HCT116 (cell line): ENCODE measurements around the gene MBLAC1. TPM values are rescaled to one million over a fixed set of nuclear protein-coding genes. Genes with fewer than 3 reads are reported as not detected.

Experiments used
- ATAC-seq: fragments of 200-7000 bp; cut with Tn5 transposase; 2 replicates; pipeline ENCODE4 v1.9.1; 2020; ENCODE audit warnings: mild to moderate bottlenecking, moderate library complexity
- BruUV-seq: library from RNA; stranded (reverse); fragments of 400-500 nt; replicated peaks from 2 replicates; lab custom pipeline; 2021; lab: Mats Ljungman, UMichigan
- CTCF ChIA-PET: fragments of 300-600 bp; sonication (Branson Sonifier 250); formaldehyde crosslinking; loops from one replicate; lab custom pipeline; 2021; ENCODE audit warnings: antibody characterized with exemption; lab: Charles Lee
- POLR2A ChIA-PET: fragments of 300-600, 350-600 bp; sonication (Branson Sonifier 250); formaldehyde crosslinking; loops from one replicate; lab custom pipeline; 2021; ENCODE audit warnings: antibody characterized with exemption; lab: Charles Lee
- RAD21 ChIA-PET, 2 experiments: fragments of 300-600 bp; sonication (Branson Sonifier 250); formaldehyde crosslinking; loops; one replicate each; lab custom pipeline; 2023; ENCODE audit warnings: low total read pairs in 2 of 2; ENCODE audit not compliant: uncharacterized antibody in 2 of 2, unreplicated experiment in 2 of 2, low non-redundant PET in 1 of 2; lab: Charles Lee
- DNase-seq: peaks from one replicate; pipeline ENCODE4 v3.0.0-alpha.2; 2010; ENCODE audit warnings: low read depth, low spot score
- H2AFZ ChIP-seq: fragments of 200-600 bp; shearing (Covaris generic), sonication (generic); 2 replicates; pipeline ENCODE4 v1.6.1; 2017; ENCODE audit warnings: low read depth, mixed run types, mixed read lengths, antibody characterized with exemption, low read length; ENCODE audit not compliant: poor library complexity, severe bottlenecking
- H3K27ac ChIP-seq: 2 replicates; pipeline ENCODE4 v1.5.1; 2012; ENCODE audit warnings: low read depth, low read length
- H3K27me3 ChIP-seq: fragments of 200-600 bp; sonication (generic); 2 replicates; pipeline ENCODE4 v1.6.1; 2016; ENCODE audit warnings: mixed run types, low read length, mixed read lengths; ENCODE audit not compliant: insufficient read depth
- H3K36me3 ChIP-seq, 2 experiments: fragments of 200-500 bp in 1 of 2; fragments of 200-600 bp in 1 of 2; sonication (Bioruptor generic) in 1 of 2; sonication (generic) in 1 of 2; 2 replicates each; pipeline versions ENCODE4 v1.5.1 to v1.6.1; 2014 to 2016; ENCODE audit warnings: low read length in 2 of 2, inconsistent platforms in 1 of 2, mixed read lengths in 1 of 2, mixed run types in 1 of 2; ENCODE audit not compliant: insufficient read depth in 2 of 2, control insufficient read depth in 1 of 2
- H3K4me1 ChIP-seq, 2 experiments: fragments of 200-600 bp in 1 of 2; sonication (generic) in 1 of 2; 2 replicates each; pipeline versions ENCODE4 v1.5.1 to v1.6.1; 2012 to 2017; ENCODE audit warnings: low read length in 2 of 2, inconsistent platforms in 1 of 2, mild to moderate bottlenecking in 1 of 2, mixed read lengths in 1 of 2, mixed run types in 1 of 2, moderate library complexity in 1 of 2; ENCODE audit not compliant: insufficient read depth in 2 of 2, control insufficient read depth in 1 of 2
- H3K4me2 ChIP-seq: fragments of 200-600 bp; sonication (generic); 2 replicates; pipeline ENCODE4 v1.6.1; 2017; ENCODE audit warnings: mixed run types, low read length, mixed read lengths
- H3K4me3 ChIP-seq, 2 experiments: fragments of 200-600 bp in 1 of 2; sonication (generic) in 1 of 2; replicated peaks in 1 of 2; 2 replicates each; pipeline ENCODE4 v1.5.1; 2011 to 2016; ENCODE audit warnings: low read length in 2 of 2, control low read depth in 1 of 2, low read depth in 1 of 2, mild to moderate bottlenecking in 1 of 2, mixed read lengths in 1 of 2, mixed run types in 1 of 2
- H3K79me2 ChIP-seq: fragments of 200-600 bp; sonication (generic); 2 replicates; pipeline ENCODE4 v1.6.1; 2017; ENCODE audit warnings: mild to moderate bottlenecking, mixed run types, low read length, moderate library complexity, mixed read lengths; ENCODE audit not compliant: insufficient read depth
- H3K9ac ChIP-seq: fragments of 200-600 bp; sonication (generic); 2 replicates; pipeline ENCODE4 v1.6.1; 2016; ENCODE audit warnings: low read length, mixed read lengths
- H3K9me2 ChIP-seq: fragments of 200-600 bp; sonication (generic), shearing (Covaris generic); 2 replicates; pipeline ENCODE4 v1.6.1; 2017; ENCODE audit warnings: mixed run types, mild to moderate bottlenecking, moderate library complexity; ENCODE audit not compliant: insufficient read depth
- H3K9me3 ChIP-seq, 2 experiments: fragments of 200-500 bp in 1 of 2; fragments of 200-600 bp in 1 of 2; sonication (Bioruptor generic) in 1 of 2; sonication (generic) in 1 of 2; 2 replicates each; pipeline ENCODE4 v1.6.1; 2014 to 2017; ENCODE audit warnings: low read length in 2 of 2, mixed read lengths in 2 of 2, inconsistent platforms in 1 of 2, low read depth in 1 of 2, mild to moderate bottlenecking in 1 of 2, mixed run types in 1 of 2, moderate library complexity in 1 of 2; ENCODE audit not compliant: control insufficient read depth in 1 of 2, insufficient read depth in 1 of 2
- H4K20me1 ChIP-seq: fragments of 200-600 bp; sonication (generic), shearing (Covaris generic); 2 replicates; pipeline ENCODE4 v1.6.1; 2017; ENCODE audit warnings: mixed run types, mild to moderate bottlenecking, moderate library complexity; ENCODE audit not compliant: insufficient read depth
- CBX3 ChIP-seq: IDR thresholded peaks from 2 replicates; pipeline ENCODE4 v1.6.1; 2012; ENCODE audit warnings: low read depth
- CEBPB ChIP-seq: IDR thresholded peaks from 2 replicates; pipeline ENCODE4 v1.6.1; 2012; ENCODE audit warnings: low read depth
- POLR2AphosphoS5 ChIP-seq: IDR thresholded peaks from 2 replicates; pipeline ENCODE4 v1.6.1; 2011; ENCODE audit warnings: mild to moderate bottlenecking, low read depth, low read length, moderate library complexity
- RAD21 ChIP-seq: IDR thresholded peaks from 2 replicates; pipeline ENCODE4 v1.6.1; 2012; ENCODE audit warnings: low read depth, mild to moderate bottlenecking
- REST ChIP-seq: IDR thresholded peaks from 2 replicates; pipeline ENCODE4 v1.6.1; 2012; ENCODE audit warnings: low read depth
- SRF ChIP-seq: IDR thresholded peaks from 2 replicates; pipeline ENCODE4 v1.6.1; 2012; ENCODE audit warnings: low read depth
- TCF7L2 ChIP-seq: IDR thresholded peaks from 2 replicates; pipeline ENCODE4 v1.7.0; 2011; ENCODE audit warnings: borderline replicate concordance, inconsistent platforms; ENCODE audit not compliant: insufficient read depth, insufficient read length; ENCODE audit errors: extremely low read depth
- YY1 ChIP-seq: IDR thresholded peaks from 2 replicates; pipeline ENCODE4 v1.6.1; 2011; ENCODE audit warnings: low read length, low read depth, moderate library complexity, mild to moderate bottlenecking; ENCODE audit not compliant: insufficient replicate concordance; ENCODE audit errors: extremely low read depth
- ZNF274 ChIP-seq: fragments of 200-500 bp; sonication (Bioruptor generic); IDR thresholded peaks from 2 replicates; pipeline ENCODE4 v1.6.1; 2014; ENCODE audit warnings: mild to moderate bottlenecking, low read depth, low read length, inconsistent platforms
- intact Hi-C: fragments of 100-400 bp; cut with micrococcal nuclease; formaldehyde crosslinking; loops from 2 replicates; pipeline ENCODE4 v1.10.0; 2022
- total RNA-seq: library from RNA; stranded (reverse); gene quantifications from one replicate; pipeline ENCODE4 v1.2.1, GENCODE V29; 2021; ENCODE audit not compliant: unreplicated experiment

Gene MBLAC1
- total RNA-seq, 1 experiment from 2014 or later: 2.0 TPM

- CTCF ChIA-PET: no interaction called here
- Histone ChIP-seq H3K4me3 (no peak overlapping the region), H3K9me2 (no peaks in the 10 kb centered on the region), H3K27ac (no peak overlapping the region), H4K20me1 (no peaks in the 10 kb centered on the region), H3K9ac (no peak overlapping the region), H3K36me3 (peaks cover 14 to 16% of the 10 kb centered on the region in 2 experiments; a peak in 3 of 4 replicates), H3K27me3 (no peaks in the 10 kb centered on the region), H3K4me2 (no peak overlapping the region), H3K79me2 (peaks cover 44% of the 10 kb centered on the region), H2AFZ (no peak overlapping the region), H3K9me3 (no peaks in the 10 kb centered on the region), H3K4me1 (peaks cover 12 to 30% of the 10 kb centered on the region in 2 experiments)
- intact Hi-C loops: no loop called here
- no TSS peak for BruUV-seq
- DNase-seq (no peak), ATAC-seq (no peak)
- POLR2A ChIA-PET: no interaction called here
- TF ChIP-seq CEBPB (no peak), TCF7L2 (no peak)
- RAD21 ChIA-PET: no interaction called here
Measured at GRCh38 chr7:100153708-100154535, 27.2 kb downstream of the MBLAC1 start.

DNA sequence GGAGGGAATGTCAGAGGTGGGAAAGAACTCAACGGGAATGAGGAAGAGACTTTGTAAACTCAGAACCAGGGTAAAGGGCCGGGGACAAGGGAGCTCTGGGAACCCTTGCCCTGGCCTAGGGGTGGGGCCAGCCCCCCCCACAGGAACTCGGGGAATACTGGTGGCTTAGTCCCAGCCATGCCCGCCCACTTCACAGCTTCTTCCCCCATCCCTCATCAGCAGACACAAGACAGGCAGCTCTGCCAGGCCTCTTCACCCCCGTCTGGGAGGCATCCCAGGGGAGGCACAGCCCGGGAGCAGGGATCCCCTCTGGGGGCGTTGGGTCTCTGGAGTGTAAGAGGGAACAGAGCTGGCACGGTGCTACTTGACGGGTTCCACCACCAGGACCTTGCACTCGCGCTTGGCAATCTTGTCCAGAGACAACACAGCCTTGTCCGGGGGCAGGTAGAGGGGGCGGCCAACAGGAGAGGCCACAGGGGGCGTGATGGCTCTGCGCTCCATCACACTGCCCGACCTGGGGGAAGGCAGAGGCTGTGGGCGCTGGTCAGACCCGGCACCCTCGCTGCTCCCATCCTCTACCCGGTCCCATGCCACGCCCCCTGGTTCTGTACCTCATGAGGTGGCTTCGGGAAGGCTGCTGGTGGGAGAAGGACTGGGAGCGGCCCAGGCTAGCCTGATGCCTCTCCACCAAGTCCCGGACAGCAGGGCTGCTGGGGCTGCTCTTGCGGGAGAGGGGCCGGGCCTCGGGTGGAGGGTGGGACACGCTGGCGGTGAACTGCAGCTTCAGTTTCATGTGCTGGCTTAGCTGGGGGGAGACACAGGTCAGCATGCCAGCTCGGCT lies 28.1 kb downstream of the MBLAC1 start:
- POLR2A ChIA-PET: no interaction called here
- CTCF ChIA-PET: no interaction called here
- Histone ChIP-seq H3K36me3 (peaks cover 14 to 16% of the 10 kb centered on the region in 2 experiments; a peak in 3 of 4 replicates), H3K9ac (no peak overlapping the region), H3K9me3 (no peaks in the 10 kb centered on the region), H3K27me3 (no peaks in the 10 kb centered on the region), H3K4me2 (no peak overlapping the region), H2AFZ (no peak overlapping the region), H3K79me2 (peaks cover 34% of the 10 kb centered on the region), H3K4me3 (no peak overlapping the region), H4K20me1 (no peaks in the 10 kb centered on the region), H3K4me1 (peaks cover 14 to 29% of the 10 kb centered on the region in 2 experiments), H3K27ac (no peak overlapping the region; the same call in 1 of the 2 replicates), H3K9me2 (no peaks in the 10 kb centered on the region)
- RAD21 ChIA-PET: no interaction called here
- intact Hi-C loops: no loop called here
- ATAC-seq: no peak
- no peak for DNase-seq
- TF ChIP-seq SRF (no peak), ZNF274 (no peak), RAD21 (no peak), CBX3 (no peak), CEBPB (no peak), POLR2AphosphoS5 (peak; percentile 27; the same call in 1 of the 2 replicates), YY1 (no peak), TCF7L2 (no peak), REST (no peak)
- no TSS peak for BruUV-seq
